HTR-8/SVneo (cell line): Measurements from ENCODE around the gene GFOD2.
A peak's percentile ranks its signal among the peaks of the same experiment; 100 is the strongest.
"Not testable (repeated sequence)": the region's sequence is repeated elsewhere in the genome, so short reads cannot be mapped to it uniquely, and the experiment has no call there.

Experiments used
- DNase-seq: peaks from one replicate; pipeline ENCODE4 v3.0.0; 2011; ENCODE audit warnings: low spot score, mixed read lengths; ENCODE audit not compliant: insufficient read length
- FAIRE-seq: peaks from 2 replicates; lab custom pipeline; 2011; peaks lifted over from hg19 to GRCh38; lab: Jason Lieb, UNC

The GFOD2 gene

DNA sequence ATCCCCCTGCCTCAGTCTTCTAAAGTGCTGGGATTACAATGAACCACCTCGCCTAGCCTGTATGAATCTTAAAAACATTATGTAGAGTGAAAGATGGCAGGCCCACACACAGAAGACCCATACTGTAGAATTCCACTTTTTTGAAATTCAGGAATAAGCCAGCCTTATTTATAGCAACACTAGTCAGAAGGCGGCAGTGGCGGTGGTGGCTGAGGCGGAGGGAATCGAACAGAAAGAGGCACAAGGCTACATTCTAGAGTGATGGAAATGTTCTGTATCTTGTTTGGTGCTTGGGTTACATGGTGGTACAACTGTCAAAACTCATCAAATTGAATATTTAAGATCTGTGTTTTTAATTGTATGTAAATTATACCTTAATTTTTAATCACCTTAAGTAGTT lies 11.3 kb downstream of the GFOD2 start:
- FAIRE-seq, result no peak
- DNase-seq, result no peak

DNA sequence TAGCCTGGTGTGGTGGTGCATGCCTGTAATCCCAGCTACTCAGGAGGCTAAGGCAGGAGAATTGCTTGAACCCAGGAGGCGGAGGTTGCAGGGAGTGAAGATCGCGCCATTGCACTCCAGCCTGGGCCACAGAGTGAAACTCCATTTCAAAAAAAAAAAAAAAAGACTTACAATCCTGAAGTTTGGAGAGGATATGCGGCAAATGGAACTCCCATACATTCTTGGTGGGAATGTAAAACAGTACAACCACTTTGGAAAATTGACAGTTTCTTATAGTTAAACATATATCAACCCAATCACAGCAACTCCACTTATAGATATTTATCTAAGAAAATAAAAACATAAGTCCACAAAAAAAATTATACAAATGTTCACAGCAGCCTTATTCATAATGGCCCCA lies 11.9 kb downstream of the GFOD2 start:
- no peak for DNase-seq
- FAIRE-seq, result no peak

GRCh38 chr16:67704110-67704509 lies 15.0 kb downstream of the GFOD2 start:
- DNase-seq (no peak), FAIRE-seq (no peak)

GRCh38 chr16:67703626-67704025 lies 15.5 kb downstream of the GFOD2 start:
- no peak for FAIRE-seq
- no peak for DNase-seq

GRCh38 chr16:67702130-67702529 lies 17.0 kb downstream of the GFOD2 start:
- DNase-seq, result no peak
- no peak for FAIRE-seq

DNA sequence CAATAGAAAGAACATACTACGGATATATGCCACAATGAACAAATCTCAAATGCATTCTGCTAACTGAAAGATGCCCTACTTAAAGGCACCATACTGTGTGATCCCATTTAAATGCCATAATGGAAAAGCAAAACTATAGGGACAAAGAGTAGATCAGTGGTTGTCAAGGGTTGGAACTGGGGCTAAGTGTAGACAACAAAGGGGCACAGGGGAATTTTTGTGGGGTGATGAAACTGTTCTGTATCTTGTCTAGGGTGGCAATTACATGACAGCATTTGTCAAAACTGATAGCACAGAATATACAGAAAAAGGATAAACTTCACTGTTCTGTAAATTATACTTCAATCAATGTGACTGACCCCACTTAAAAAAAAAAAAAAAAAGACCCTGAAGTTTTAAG lies 17.7 kb downstream of the GFOD2 start:
- no peak for DNase-seq
- no peak for FAIRE-seq

DNA sequence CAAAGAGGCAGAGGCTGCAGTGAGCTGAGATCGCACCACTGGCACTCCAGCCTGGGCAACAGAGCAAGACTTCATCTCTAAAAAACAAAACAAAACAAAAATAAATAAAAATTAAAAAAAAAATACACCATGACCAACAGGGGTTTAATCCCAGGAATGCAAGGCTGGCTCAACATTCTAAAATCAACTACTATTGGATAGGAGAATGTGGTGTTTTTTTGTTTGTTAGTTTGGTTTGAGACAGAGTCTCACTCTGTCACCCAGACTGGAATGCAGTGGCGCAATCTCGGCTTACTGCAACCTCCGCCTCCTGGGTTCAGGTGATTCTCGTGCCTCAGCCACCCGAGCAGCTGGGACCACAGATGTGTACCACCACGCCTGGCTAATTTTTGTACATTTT lies 19.9 kb downstream of the GFOD2 start:
- DNase-seq (no peak), FAIRE-seq (no peak)

DNA sequence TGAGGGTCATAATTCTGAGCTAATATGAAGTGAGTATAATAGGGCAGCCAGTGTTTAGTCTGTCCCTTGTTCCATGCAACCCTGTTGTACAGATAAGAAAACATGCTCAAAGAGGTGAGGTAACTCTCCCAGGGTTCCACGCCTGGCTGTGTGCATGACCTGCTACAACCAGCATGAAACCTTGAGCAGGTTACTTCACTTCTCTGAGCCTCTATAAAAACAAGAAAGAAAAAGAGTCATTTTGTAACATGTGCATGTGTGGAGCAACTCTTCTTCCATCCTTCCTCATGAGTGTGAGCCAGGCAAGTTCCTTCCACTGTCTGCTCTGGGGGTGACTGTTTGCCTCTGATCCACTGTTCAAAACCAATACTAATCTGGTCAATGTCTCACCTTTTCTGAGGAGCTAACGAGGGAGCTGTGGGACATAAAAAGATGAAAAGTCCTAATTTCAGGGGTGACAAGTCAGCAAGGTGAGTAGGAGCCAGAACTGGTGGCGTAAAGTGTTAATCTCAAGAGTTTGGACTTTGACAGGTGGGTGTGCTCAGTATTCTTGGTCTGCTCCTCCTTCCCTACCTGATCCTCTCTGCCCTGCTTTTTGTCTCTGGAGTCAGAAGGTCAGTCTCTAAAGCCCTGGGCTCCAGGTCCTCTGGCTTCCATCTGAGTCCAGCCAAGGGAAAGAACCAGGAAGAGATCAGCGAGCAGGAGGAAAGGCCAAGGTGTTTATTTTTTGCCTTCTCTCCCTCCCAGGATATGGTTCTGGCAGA lies 21.5 kb downstream of the GFOD2 start:
- no peak for FAIRE-seq
- no peak for DNase-seq

DNA sequence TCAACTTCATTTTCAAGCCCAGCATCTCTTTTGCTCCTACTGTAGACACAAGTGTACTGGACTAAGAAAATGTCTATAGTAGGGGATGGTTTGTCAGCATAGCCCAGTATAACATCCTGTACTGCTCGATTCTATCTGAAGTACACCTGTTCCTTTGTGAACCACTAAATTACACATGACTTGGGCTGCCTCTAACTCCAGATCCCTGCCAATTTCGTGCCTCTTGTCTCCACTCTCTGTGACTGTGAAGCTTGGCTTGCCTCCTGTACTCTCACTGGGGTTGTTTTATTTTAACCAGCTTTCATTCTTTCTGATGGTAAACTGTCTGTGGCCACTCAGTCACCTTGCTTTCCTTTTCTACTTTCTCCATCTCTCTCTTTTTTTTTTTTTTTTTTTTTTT lies 24.5 kb downstream of the GFOD2 start:
- DNase-seq (no peak), FAIRE-seq (no peak)

- not testable (repeated sequence) for FAIRE-seq, DNase-seq
These were observed 25.4 kb downstream of the GFOD2 start for GRCh38 chr16:67693517-67694285.

DNA sequence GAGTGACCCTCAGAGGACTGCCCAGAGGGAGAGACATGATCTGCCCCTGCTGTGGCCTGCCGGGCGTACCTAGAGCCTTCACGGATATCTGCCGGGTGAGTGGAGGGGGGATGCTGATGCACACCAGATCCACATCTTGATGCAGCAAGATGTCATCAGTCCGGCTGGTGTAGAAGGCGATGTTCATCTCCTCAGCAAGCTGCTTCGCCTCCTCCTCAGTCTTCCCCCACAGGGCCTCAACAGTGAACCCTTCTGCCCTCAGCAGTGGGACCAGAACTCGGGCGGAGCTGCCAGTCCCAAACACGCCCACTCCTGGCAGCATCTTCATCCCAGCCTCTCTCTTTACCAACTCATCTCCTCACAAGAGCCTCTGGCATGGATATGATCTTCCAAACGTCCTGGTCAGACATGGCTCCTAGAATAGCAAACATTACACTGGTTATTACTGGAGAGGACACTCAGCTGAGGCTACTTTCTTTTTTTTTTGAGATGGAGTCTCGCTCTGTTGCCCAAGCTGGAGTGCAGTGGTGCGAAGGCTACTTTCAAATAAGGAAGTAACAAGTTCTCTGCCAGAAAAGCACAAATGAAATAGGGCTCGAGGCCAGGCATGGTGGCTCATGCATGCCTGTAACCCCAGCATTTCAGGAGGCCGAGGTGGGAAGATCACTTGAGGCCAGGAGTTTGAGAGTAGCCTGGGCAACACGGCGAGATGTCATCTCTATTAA lies 33.6 kb downstream of the GFOD2 start:
- no peak for DNase-seq
- peak; percentile 36 for FAIRE-seq

DNA sequence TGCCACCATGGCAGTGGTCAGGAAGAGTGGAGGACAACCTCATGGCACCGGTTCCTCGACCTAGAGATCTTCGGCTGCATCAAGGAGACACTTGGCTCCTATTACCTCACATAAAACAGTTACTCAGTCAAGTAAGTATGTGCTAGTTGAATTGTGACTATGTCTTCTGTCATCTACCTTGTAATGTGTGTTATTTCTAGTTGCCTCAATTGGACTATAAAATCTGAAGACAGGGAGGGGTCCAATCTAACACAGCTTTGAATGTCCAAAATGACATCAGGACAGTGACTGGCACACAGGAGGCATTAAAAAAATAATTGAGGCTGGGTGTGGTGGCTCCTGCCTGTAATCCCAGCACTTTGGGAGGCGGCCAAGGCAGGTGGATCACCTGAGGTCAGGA lies 35.3 kb downstream of the GFOD2 start:
- FAIRE-seq, result no peak
- DNase-seq, result no peak

DNA sequence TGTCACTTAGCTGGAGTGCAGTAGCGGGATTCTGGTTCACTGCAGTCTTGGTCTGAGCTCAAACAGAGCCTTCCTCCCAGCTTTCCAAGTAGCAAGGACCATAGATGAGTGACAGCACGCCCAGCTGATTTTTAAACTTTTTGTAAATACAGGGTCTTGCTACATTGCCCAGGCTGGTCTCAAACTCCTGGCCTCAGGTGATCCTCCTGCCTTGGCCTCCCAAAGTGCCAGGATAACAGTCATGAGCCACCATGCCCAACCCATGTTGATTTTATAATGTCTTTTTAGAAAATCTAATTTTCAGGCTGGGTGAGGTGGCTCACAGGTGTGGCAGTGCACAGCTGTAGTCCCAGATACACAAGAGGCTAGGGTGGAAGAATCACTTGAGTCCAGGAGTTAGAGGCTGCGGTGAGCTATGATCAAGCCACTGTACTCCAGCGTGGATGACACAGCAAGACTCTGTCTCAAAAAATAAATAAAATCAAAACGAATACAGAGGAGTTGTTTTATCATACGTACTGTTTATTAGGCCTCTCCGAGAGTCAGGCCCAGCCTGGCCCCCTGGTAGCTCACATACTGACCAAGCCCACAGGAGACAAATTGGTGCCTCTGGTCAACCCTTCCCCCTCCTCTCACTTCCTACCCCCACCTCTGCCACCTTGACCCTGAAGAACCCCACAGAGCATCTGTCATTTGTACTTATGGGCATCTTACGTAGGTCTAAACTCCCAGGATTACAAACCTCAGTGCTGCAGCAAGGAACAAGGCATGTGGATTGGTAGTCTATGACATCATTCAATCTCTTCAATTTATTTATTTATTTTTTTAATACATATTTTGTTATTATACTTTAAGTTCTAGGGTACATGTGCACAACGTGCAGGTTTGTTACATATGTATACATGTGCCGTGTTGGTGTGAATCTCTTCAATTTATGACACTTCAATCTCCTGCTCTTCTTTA lies 38.9 kb downstream of the GFOD2 start:
- FAIRE-seq, result no peak

GRCh38 chr16:67678354-67679023 lies 40.6 kb downstream of the GFOD2 start:
- FAIRE-seq (no peak), DNase-seq (no peak)

More for the DNA sequence above, 38.9 kb downstream of the GFOD2 start:
- no peak for DNase-seq

GRCh38 chr16:67677712-67678111 lies 41.4 kb downstream of the GFOD2 start:
- DNase-seq, result no peak
- peak; percentile 33 for FAIRE-seq

DNA sequence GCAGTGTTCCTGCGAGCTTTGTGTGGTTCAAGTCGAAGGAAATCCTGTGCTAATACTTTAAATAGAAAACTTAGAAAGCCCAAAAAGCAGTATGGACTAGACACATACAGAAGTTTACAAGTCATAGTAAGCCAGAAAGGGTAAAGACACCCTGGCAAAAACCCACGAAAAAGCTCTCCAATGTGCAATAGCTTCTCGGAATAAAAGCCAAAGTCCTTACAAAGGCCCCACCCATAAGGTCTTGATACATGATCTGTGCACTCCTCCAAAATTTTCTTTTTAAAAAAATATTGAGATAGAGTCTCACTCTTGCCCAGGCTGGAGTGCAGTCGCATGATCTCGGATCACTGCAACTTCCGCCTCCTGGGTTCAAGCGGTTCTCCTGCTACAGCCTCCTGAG lies 42.2 kb downstream of the GFOD2 start:
- DNase-seq, result no peak
- no peak for FAIRE-seq

- FAIRE-seq, result no peak
- no peak for DNase-seq
These were observed 42.6 kb downstream of the GFOD2 start for GRCh38 chr16:67676516-67676915.

- DNase-seq, result no peak
- no peak for FAIRE-seq
These were observed 43.1 kb downstream of the GFOD2 start for GRCh38 chr16:67675999-67676398.

DNA sequence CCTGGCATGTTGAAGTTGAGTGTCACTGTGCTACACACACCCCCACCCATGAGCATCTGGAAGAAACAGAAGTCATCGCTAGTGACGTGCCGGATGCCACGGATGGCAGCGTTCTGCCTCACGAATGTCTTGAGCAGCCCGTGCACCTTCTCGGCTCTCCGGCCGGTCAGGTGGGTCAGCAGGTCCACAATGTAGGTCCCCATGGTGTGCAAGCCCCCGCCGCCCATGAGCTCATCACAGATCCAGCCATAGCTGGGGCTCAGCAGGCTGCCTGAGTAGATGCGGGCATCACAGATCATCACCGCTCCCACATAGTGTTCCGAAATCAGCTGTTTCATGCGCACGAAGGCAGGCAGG lies 43.6 kb downstream of the GFOD2 start:
- DNase-seq (no peak), FAIRE-seq (no peak)
